ENCODE data around the gene CENPN.

CENPN gene

GRCh38 chr16:81006813-81007695, at the start of gene CENPN, which contains the start of gene CMC2:
Gene CENPN (plus strand): TSS chr16:81007214. CDS start chr16:81011940, 4,726 bp downstream.
Gene CMC2 (minus strand): TSS chr16:81006885. CDS start chr16:80997394, 9,491 bp downstream.
- DNase-seq (ENCODE audit: low spot score), result peak; percentile 99

- DNase-seq (ENCODE audit: low spot score), result no peak
Observed at GRCh38 chr16:80958284-80958683, 48.7 kb upstream of the CENPN start.

- DNase-seq (ENCODE audit: low spot score), result no peak
Observed at GRCh38 chr16:80962879-80963278, 44.1 kb upstream of the CENPN start.

- DNase-seq (ENCODE audit: low spot score), result no peak
Observed at GRCh38 chr16:80964351-80964750, 42.7 kb upstream of the CENPN start.

- no peak for DNase-seq (ENCODE audit: low spot score)
Observed at GRCh38 chr16:80966617-80967016, 40.4 kb upstream of the CENPN start.

GRCh38 chr16:80968386-80969113, 38.5 kb upstream of the CENPN start:
- no peak for DNase-seq (ENCODE audit: low spot score)

GRCh38 chr16:80969114-80969484, 37.9 kb upstream of the CENPN start:
- no peak for DNase-seq (ENCODE audit: low spot score)

GRCh38 chr16:80971819-80972218, 35.2 kb upstream of the CENPN start:
- no peak for DNase-seq (ENCODE audit: low spot score)

- no peak for DNase-seq (ENCODE audit: low spot score)
Observed at GRCh38 chr16:80972611-80973010, 34.4 kb upstream of the CENPN start.

GRCh38 chr16:80973991-80974390, 33.0 kb upstream of the CENPN start:
- DNase-seq (ENCODE audit: low spot score), result no peak

- no peak for DNase-seq (ENCODE audit: low spot score)
Observed at GRCh38 chr16:80974649-80975376, 32.2 kb upstream of the CENPN start.

GRCh38 chr16:80976946-80977345, 30.1 kb upstream of the CENPN start:
- no peak for DNase-seq (ENCODE audit: low spot score)

- no peak for DNase-seq (ENCODE audit: low spot score)
Observed at GRCh38 chr16:80981103-80981502, 25.9 kb upstream of the CENPN start.

GRCh38 chr16:80982646-80983045, 24.4 kb upstream of the CENPN start:
- DNase-seq (ENCODE audit: low spot score), result no peak

- no peak for DNase-seq (ENCODE audit: low spot score)
Observed at GRCh38 chr16:80984124-80984892, 22.7 kb upstream of the CENPN start.

- no peak for DNase-seq (ENCODE audit: low spot score)
Observed at GRCh38 chr16:80985611-80986010, 21.4 kb upstream of the CENPN start.

GRCh38 chr16:80986557-80986956, 20.5 kb upstream of the CENPN start:
- no peak for DNase-seq (ENCODE audit: low spot score)

GRCh38 chr16:80988756-80989155, 18.3 kb upstream of the CENPN start:
- no peak for DNase-seq (ENCODE audit: low spot score)

- DNase-seq (ENCODE audit: low spot score), result no peak
Observed at GRCh38 chr16:80989801-80990200, 17.2 kb upstream of the CENPN start.

- no peak for DNase-seq (ENCODE audit: low spot score)
Observed at GRCh38 chr16:80990577-80990976, 16.4 kb upstream of the CENPN start.

- DNase-seq (ENCODE audit: low spot score), result no peak
Observed at GRCh38 chr16:80990978-80991377, 16.0 kb upstream of the CENPN start.
